B cell (primary cell): Measurements from ENCODE around the gene FAM177B. TPM values are rescaled to one million over a fixed set of nuclear protein-coding genes. Genes with fewer than 3 reads are reported as not detected.

Source experiments
- ATAC-seq: fragments of 200-7000 bp; cut with Tn5 transposase; one replicate; pipeline ENCODE4 v1.10.0; 2021; ENCODE audit warnings: low read depth, mild to moderate bottlenecking, moderate number of reproducible peaks, moderate library complexity
- CTCF ChIA-PET: fragments of 350-600 bp; sonication (Branson Sonifier 250); formaldehyde crosslinking; loops from one replicate; lab custom pipeline; 2021; ENCODE audit warnings: antibody characterized with exemption, inconsistent platforms; lab: Charles Lee
- POLR2A ChIA-PET: fragments of 350-600 bp; sonication (Branson Sonifier 250); formaldehyde crosslinking; loops from one replicate; lab custom pipeline; 2021; ENCODE audit warnings: antibody characterized with exemption; lab: Charles Lee
- DNase-seq: peaks from one replicate; pipeline ENCODE4 v3.0.0; 2013
- H2AFZ ChIP-seq: 2 replicates; pipeline ENCODE4 v1.6.1; 2012; ENCODE audit warnings: mild to moderate bottlenecking, low read depth, low read length; ENCODE audit not compliant: insufficient read depth, poor library complexity, severe bottlenecking
- H3K27ac ChIP-seq, 2 donors: 1 replicate in 1 of 2; 2 replicates in 1 of 2; pipeline ENCODE4 v1.5.1; 2012 to 2013; ENCODE audit warnings: low read length in 2 of 2, mild to moderate bottlenecking in 2 of 2, moderate library complexity in 1 of 2
- H3K27me3 ChIP-seq, 4 experiments: fragments of 200-600 bp in 1 of 4; sonication (generic) in 1 of 4; replicated peaks in 1 of 4; 1 replicate in 2 of 4; 2 replicates in 2 of 4; pipeline versions ENCODE4 v1.6.1 to v1.7.0; 2013 to 2016; ENCODE audit warnings: low read length in 3 of 4, mild to moderate bottlenecking in 2 of 4, mixed read lengths in 1 of 4, moderate library complexity in 1 of 4; ENCODE audit not compliant: insufficient read depth in 4 of 4, control insufficient read depth in 3 of 4; ENCODE audit errors: control extremely low read depth in 1 of 4
- H3K36me3 ChIP-seq, 2 experiments: replicated peaks in 1 of 2; 1 replicate in 1 of 2; 2 replicates in 1 of 2; pipeline versions ENCODE4 v1.6.1 to v1.7.1; 2013; ENCODE audit warnings: low read length in 1 of 2; ENCODE audit not compliant: insufficient read depth in 2 of 2, control insufficient read depth in 1 of 2; ENCODE audit errors: control extremely low read depth in 1 of 2, extremely low read depth in 1 of 2
- H3K4me1 ChIP-seq, 2 donors: fragments of 200-600 bp in 1 of 2; sonication (generic) in 1 of 2; 1 replicate in 1 of 2; 2 replicates in 1 of 2; pipeline versions ENCODE4 v1.5.1 to v1.6.1; 2013 to 2017; ENCODE audit warnings: low read length in 2 of 2; ENCODE audit not compliant: control insufficient read depth in 2 of 2, insufficient read depth in 2 of 2
- H3K4me2 ChIP-seq: replicated peaks from 2 replicates; pipeline ENCODE3; 2012; ENCODE audit warnings: mild to moderate bottlenecking, low read depth, low read length; ENCODE audit not compliant: poor library complexity, severe bottlenecking
- H3K4me3 ChIP-seq, 5 experiments: fragments of 200-600 bp in 1 of 5; sonication (generic) in 1 of 5; 1 replicate in 3 of 5; 2 replicates in 2 of 5; pipeline versions ENCODE4 v1.5.1 to v1.7.0; 2011 to 2016; ENCODE audit warnings: low read length in 4 of 5, mild to moderate bottlenecking in 4 of 5, low read depth in 2 of 5, control low read depth in 1 of 5, moderate library complexity in 1 of 5; ENCODE audit not compliant: insufficient read depth in 1 of 5; ENCODE audit errors: control extremely low read depth in 1 of 5, extremely low read depth in 1 of 5
- H3K79me2 ChIP-seq: fragments of 200-600 bp; sonication (generic); one replicate; pipeline ENCODE4 v1.6.0; 2016; ENCODE audit warnings: low read length; ENCODE audit not compliant: control insufficient read depth, insufficient read depth
- H3K9ac ChIP-seq: fragments of 200-600 bp; sonication (generic); 2 replicates; pipeline ENCODE4 v1.6.1; 2017; ENCODE audit warnings: mild to moderate bottlenecking, low read length, moderate library complexity
- H3K9me3 ChIP-seq, 3 donors: one replicate each; pipeline versions ENCODE4 v1.6.1 to v1.7.1; 2013; ENCODE audit warnings: low read length in 2 of 3; ENCODE audit not compliant: control insufficient read depth in 2 of 3, insufficient read depth in 1 of 3; ENCODE audit errors: control extremely low read depth in 1 of 3
- H4K20me1 ChIP-seq: 2 replicates; pipeline ENCODE4 v1.6.0; 2012; ENCODE audit warnings: mild to moderate bottlenecking, low read length; ENCODE audit not compliant: insufficient read depth, control insufficient read depth, poor library complexity, severe bottlenecking
- H3K27ac Mint-ChIP-seq: one replicate; pipeline ENCODE4 v1.8.0; 2021; ENCODE audit warnings: mixed read lengths
- H3K27me3 Mint-ChIP-seq: one replicate; pipeline ENCODE4 v1.8.0; 2021; ENCODE audit warnings: mixed read lengths
- H3K4me1 Mint-ChIP-seq: one replicate; pipeline ENCODE4 v1.8.0; 2021; ENCODE audit warnings: mixed read lengths
- H3K4me3 Mint-ChIP-seq: one replicate; pipeline ENCODE4 v1.8.0; 2021; ENCODE audit warnings: mixed read lengths
- H3K9me3 Mint-ChIP-seq: one replicate; pipeline ENCODE4 v1.8.0; 2022; ENCODE audit warnings: mixed read lengths; ENCODE audit not compliant: insufficient read depth
- EZH2 ChIP-seq: IDR thresholded peaks from 2 replicates; pipeline ENCODE4 v1.6.1; 2012; ENCODE audit warnings: borderline replicate concordance, low read depth, mild to moderate bottlenecking, moderate library complexity, low read length; ENCODE audit not compliant: insufficient read depth, poor library complexity, severe bottlenecking
- WGBS: methylation state at CpG from one replicate; pipeline ENCODE4 v1.1.5; 2013; ENCODE audit warnings: missing lambda C conversion rate; ENCODE audit not compliant: insufficient coverage; 5-methylcytosine and 5-hydroxymethylcytosine counted together
- intact Hi-C: fragments of 100-400 bp; cut with micrococcal nuclease; formaldehyde crosslinking; loops from one replicate; pipeline ENCODE4 v1.10.0; 2022
- polyA plus RNA-seq: library from polyadenylated mRNA; depleted of rRNA; stranded (reverse); fragments of >200 nt; gene quantifications from 2 replicates; pipeline ENCODE4 v1.2.3, GENCODE V29; 2012
- total RNA-seq, 2 donors: library from RNA; stranded (reverse); fragments of 120-200 nt in 1 of 2; gene quantifications; 1 replicate in 1 of 2; 2 replicates in 1 of 2; pipeline versions ENCODE4 v1.2.3 to v1.2.4, GENCODE V29; 2013 to 2022
- TF ChIP-seq, protein P1 (sequence below): fragments of 200-600 bp; IDR thresholded peaks from one replicate; pipeline ENCODE4 v1.8.0; 2022; ENCODE audit warnings: antibody characterized with exemption, mild to moderate bottlenecking

Gene FAM177B
- total and polyA plus RNA-seq, 2 donors (not counting 1 experiment from before 2014, with no cell fraction given), result 12.8 to 19.9 TPM

- intact Hi-C loops, result no loop called here
- ChIA-PET CTCF (interaction anchor here (1.0 kb wide), 1 partner anchor 10 kb away, joined by 3 read pairs; no protein-coding TSS in a partner anchor), POLR2A (no interaction called here)
- Mint-ChIP-seq H3K4me1 (peaks cover 67% of the 10 kb centered on the region), H3K27me3 (no peaks in the 10 kb centered on the region), H3K4me3 (no peak overlapping the region), H3K9me3 (peaks cover 3% of the 10 kb centered on the region), H3K27ac (no peak overlapping the region)
- H3K27ac ChIP-seq, result no peak overlapping the region
- DNase-seq (no peak), ATAC-seq (no peak)
- no CpG with 5 or more reads among the region's 4 CpGs for WGBS
- H3K27me3 ChIP-seq, result no peaks in the 10 kb centered on the region
- H3K9me3 ChIP-seq, result peaks cover 3 to 6% (median 4%) of the 10 kb centered on the region in 3 donors
- H3K36me3 ChIP-seq, result peaks cover 10 to 54% of the 10 kb centered on the region in 2 experiments
- no peak overlapping the region for H2AFZ ChIP-seq
- H3K4me2 ChIP-seq, result no peak overlapping the region
- H3K4me1 ChIP-seq, result peaks cover 26 to 39% of the 10 kb centered on the region in 2 donors
- peaks cover 98% of the 10 kb centered on the region for H3K79me2 ChIP-seq
- peaks cover 82% of the 10 kb centered on the region for H4K20me1 ChIP-seq
- H3K9ac ChIP-seq, result no peak overlapping the region
- H3K4me3 ChIP-seq, result no peak overlapping the region
- TF ChIP-seq, protein P1, sequence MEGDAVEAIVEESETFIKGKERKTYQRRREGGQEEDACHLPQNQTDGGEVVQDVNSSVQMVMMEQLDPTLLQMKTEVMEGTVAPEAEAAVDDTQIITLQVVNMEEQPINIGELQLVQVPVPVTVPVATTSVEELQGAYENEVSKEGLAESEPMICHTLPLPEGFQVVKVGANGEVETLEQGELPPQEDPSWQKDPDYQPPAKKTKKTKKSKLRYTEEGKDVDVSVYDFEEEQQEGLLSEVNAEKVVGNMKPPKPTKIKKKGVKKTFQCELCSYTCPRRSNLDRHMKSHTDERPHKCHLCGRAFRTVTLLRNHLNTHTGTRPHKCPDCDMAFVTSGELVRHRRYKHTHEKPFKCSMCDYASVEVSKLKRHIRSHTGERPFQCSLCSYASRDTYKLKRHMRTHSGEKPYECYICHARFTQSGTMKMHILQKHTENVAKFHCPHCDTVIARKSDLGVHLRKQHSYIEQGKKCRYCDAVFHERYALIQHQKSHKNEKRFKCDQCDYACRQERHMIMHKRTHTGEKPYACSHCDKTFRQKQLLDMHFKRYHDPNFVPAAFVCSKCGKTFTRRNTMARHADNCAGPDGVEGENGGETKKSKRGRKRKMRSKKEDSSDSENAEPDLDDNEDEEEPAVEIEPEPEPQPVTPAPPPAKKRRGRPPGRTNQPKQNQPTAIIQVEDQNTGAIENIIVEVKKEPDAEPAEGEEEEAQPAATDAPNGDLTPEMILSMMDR, result peak; percentile 47
- TF ChIP-seq EZH2, result no peak
Measured at GRCh38 chr1:222706815-222707214, 30.2 kb upstream of the FAM177B start.

GRCh38 chr1:222709700-222710153 lies 27.3 kb upstream of the FAM177B start:
- ATAC-seq (no peak), DNase-seq (no peak)
- Mint-ChIP-seq H3K9me3 (no peaks in the 10 kb centered on the region), H3K27ac (peak overlapping the region; percentile 66), H3K27me3 (no peaks in the 10 kb centered on the region), H3K4me3 (peak overlapping the region; percentile 97), H3K4me1 (peaks cover 61% of the 10 kb centered on the region)
- no peak for TF ChIP-seq EZH2
- TF ChIP-seq, protein P1, result no peak
- Histone ChIP-seq H3K4me1 (peaks cover 38 to 40% of the 10 kb centered on the region in 2 donors), H3K36me3 (peaks cover 2 to 28% of the 10 kb centered on the region in 2 experiments), H3K4me2 (peak overlapping the region; percentile 73), H3K9me3 (peaks cover 0 to 3% (median 0%) of the 10 kb centered on the region in 3 donors), H4K20me1 (peaks cover 55% of the 10 kb centered on the region), H3K27me3 (no peaks in the 10 kb centered on the region), H2AFZ (no peak overlapping the region), H3K27ac (peak overlapping the region in 1 of 2 donors; percentile 35), H3K9ac (no peak overlapping the region), H3K4me3 (no peak overlapping the region), H3K79me2 (peaks cover 78% of the 10 kb centered on the region)
- intact Hi-C loops, result loop anchor here (5.0 kb wide), 2 partner anchors 32 to 967 kb away; partner anchors contain the start of gene DUSP10
- ChIA-PET POLR2A (no interaction called here), CTCF (interaction anchor here (1.1 to 2.4 kb wide), 2 partner anchors 27 to 380 kb away, joined by 4 to 8 read pairs; partner anchors contain the start of gene FAM177B)
- 96% methylated on average over 4 of the region's 5 CpGs for WGBS
